ENCODE data around the gene ABCC9.
"Not testable (repeated sequence)": the region's sequence is repeated elsewhere in the genome, so short reads cannot be mapped to it uniquely, and the experiment has no call there.

The ABCC9 gene

GRCh38 chr12:21939435-21939834 is 1.8 kb downstream of the ABCC9 start:
- Histone ChIP-seq H3K36me3 (ENCODE audit: control insufficient read depth in 4 of 4, insufficient read depth in 4 of 4, low read length in 3 of 4) (no peaks in the 10 kb centered on the region), H3K9me3 (ENCODE audit: control extremely low read depth in 1 of 5, control insufficient read depth in 4 of 5, insufficient read depth in 2 of 5, low read depth in 1 of 5, low read length in 4 of 5) (peaks cover 0 to 7% (median 2%) of the 10 kb centered on the region in 5 experiments), H3K4me1 (ENCODE audit: control extremely low read depth in 1 of 4, control insufficient read depth in 4 of 4, insufficient read depth in 4 of 4, low read length in 3 of 4) (peaks cover 4 to 17% (median 14%) of the 10 kb centered on the region in 4 experiments), H3K27me3 (replicated peaks in 2 of 5; ENCODE audit: control insufficient read depth in 4 of 5, insufficient read depth in 5 of 5, low read length in 4 of 5) (peaks cover 26 to 69% (median 36%) of the 10 kb centered on the region in 5 experiments), H3K4me3 (ENCODE audit: control insufficient read depth in 1 of 7, extremely low read depth in 1 of 7, insufficient read depth in 4 of 7, low read depth in 2 of 7, low read length in 6 of 7) (no peak overlapping the region), H3K27ac (ENCODE audit: insufficient read depth in 1 of 2, low read depth in 1 of 2, low read length in 2 of 2, poor library complexity in 1 of 2, severe bottlenecking in 2 of 2) (no peak overlapping the region)
- DNase-seq = no peak
- WGBS (ENCODE audit: insufficient coverage) = no CpG with 5 or more reads among the region's 4 CpGs
- ChIA-PET POLR2A (no interaction called here), CTCF (no interaction called here)

- 88% methylated on average over 7 of the region's 7 CpGs for whole genome bisulfite sequencing (ENCODE audit: insufficient coverage)
- H3K36me3 ChIP-seq (ENCODE audit: control insufficient read depth in 4 of 4, insufficient read depth in 4 of 4, low read length in 3 of 4) = no peaks in the 10 kb centered on the region
- CTCF ChIA-PET = no interaction called here
- POLR2A ChIA-PET = no interaction called here
- H3K4me3 ChIP-seq (ENCODE audit: control insufficient read depth in 1 of 7, extremely low read depth in 1 of 7, insufficient read depth in 4 of 7, low read depth in 2 of 7, low read length in 6 of 7) = no peak overlapping the region
- H3K27ac ChIP-seq (ENCODE audit: insufficient read depth in 1 of 2, low read depth in 1 of 2, low read length in 2 of 2, poor library complexity in 1 of 2, severe bottlenecking in 2 of 2) = no peak overlapping the region
- peaks cover 4 to 17% (median 14%) of the 10 kb centered on the region in 4 experiments for H3K4me1 ChIP-seq (ENCODE audit: control extremely low read depth in 1 of 4, control insufficient read depth in 4 of 4, insufficient read depth in 4 of 4, low read length in 3 of 4)
- no peak for DNase-seq
- peaks cover 0 to 7% (median 2%) of the 10 kb centered on the region in 5 experiments for H3K9me3 ChIP-seq (ENCODE audit: control extremely low read depth in 1 of 5, control insufficient read depth in 4 of 5, insufficient read depth in 2 of 5, low read depth in 1 of 5, low read length in 4 of 5)
- peaks cover 26 to 69% (median 36%) of the 10 kb centered on the region in 5 experiments for H3K27me3 ChIP-seq (replicated peaks in 2 of 5; ENCODE audit: control insufficient read depth in 4 of 5, insufficient read depth in 5 of 5, low read length in 4 of 5)
These were observed 2.3 kb downstream of the ABCC9 start for GRCh38 chr12:21938879-21939278.

- no peak for DNase-seq
- WGBS (ENCODE audit: insufficient coverage) = 80% methylated on average over 1 of the region's 1 CpG
- H3K4me1 ChIP-seq (ENCODE audit: control extremely low read depth in 1 of 4, control insufficient read depth in 4 of 4, insufficient read depth in 4 of 4, low read length in 3 of 4) = no peaks in the 10 kb centered on the region
- peaks cover 0 to 3% (median 0%) of the 10 kb centered on the region in 5 experiments for H3K9me3 ChIP-seq (ENCODE audit: control extremely low read depth in 1 of 5, control insufficient read depth in 4 of 5, insufficient read depth in 2 of 5, low read depth in 1 of 5, low read length in 4 of 5)
- peaks cover 5 to 26% (median 13%) of the 10 kb centered on the region in 5 experiments for H3K27me3 ChIP-seq (replicated peaks in 2 of 5; ENCODE audit: control insufficient read depth in 4 of 5, insufficient read depth in 5 of 5, low read length in 4 of 5)
- CTCF ChIA-PET = no interaction called here
- no peak overlapping the region for H3K4me3 ChIP-seq (ENCODE audit: control insufficient read depth in 1 of 7, extremely low read depth in 1 of 7, insufficient read depth in 4 of 7, low read depth in 2 of 7, low read length in 6 of 7)
- POLR2A ChIA-PET = interaction anchor here (0.5 kb wide), 1 partner anchor 72 kb away, joined by 7 read pairs; no protein-coding TSS in a partner anchor
- no peak overlapping the region for H3K27ac ChIP-seq (ENCODE audit: insufficient read depth in 1 of 2, low read depth in 1 of 2, low read length in 2 of 2, poor library complexity in 1 of 2, severe bottlenecking in 2 of 2)
- H3K36me3 ChIP-seq (ENCODE audit: control insufficient read depth in 4 of 4, insufficient read depth in 4 of 4, low read length in 3 of 4) = no peaks in the 10 kb centered on the region
These were observed 7.1 kb downstream of the ABCC9 start for GRCh38 chr12:21934173-21934572.

- DNase-seq = no peak
- WGBS (ENCODE audit: insufficient coverage) = no CpG with 5 or more reads among the region's 4 CpGs
- H3K27me3 ChIP-seq (replicated peaks in 2 of 5; ENCODE audit: control insufficient read depth in 4 of 5, insufficient read depth in 5 of 5, low read length in 4 of 5) = peaks cover 5 to 21% (median 8%) of the 10 kb centered on the region in 5 experiments
- H3K27ac ChIP-seq (ENCODE audit: insufficient read depth in 1 of 2, low read depth in 1 of 2, low read length in 2 of 2, poor library complexity in 1 of 2, severe bottlenecking in 2 of 2) = no peak overlapping the region
- H3K36me3 ChIP-seq (ENCODE audit: control insufficient read depth in 4 of 4, insufficient read depth in 4 of 4, low read length in 3 of 4) = no peaks in the 10 kb centered on the region
- peaks cover 0 to 3% (median 0%) of the 10 kb centered on the region in 5 experiments for H3K9me3 ChIP-seq (ENCODE audit: control extremely low read depth in 1 of 5, control insufficient read depth in 4 of 5, insufficient read depth in 2 of 5, low read depth in 1 of 5, low read length in 4 of 5)
- CTCF ChIA-PET = no interaction called here
- H3K4me3 ChIP-seq (ENCODE audit: control insufficient read depth in 1 of 7, extremely low read depth in 1 of 7, insufficient read depth in 4 of 7, low read depth in 2 of 7, low read length in 6 of 7) = no peak overlapping the region
- no peaks in the 10 kb centered on the region for H3K4me1 ChIP-seq (ENCODE audit: control extremely low read depth in 1 of 4, control insufficient read depth in 4 of 4, insufficient read depth in 4 of 4, low read length in 3 of 4)
- POLR2A ChIA-PET = no interaction called here
These were observed 7.6 kb downstream of the ABCC9 start for GRCh38 chr12:21933656-21934055.

- CTCF ChIA-PET; H3K27me3 ChIP-seq (replicated peaks in 2 of 5; ENCODE audit: control insufficient read depth in 4 of 5, insufficient read depth in 5 of 5, low read length in 4 of 5); H3K27ac ChIP-seq (ENCODE audit: insufficient read depth in 1 of 2, low read depth in 1 of 2, low read length in 2 of 2, poor library complexity in 1 of 2, severe bottlenecking in 2 of 2); H3K36me3 ChIP-seq (ENCODE audit: control insufficient read depth in 4 of 4, insufficient read depth in 4 of 4, low read length in 3 of 4); H3K4me1 ChIP-seq (ENCODE audit: control extremely low read depth in 1 of 4, control insufficient read depth in 4 of 4, insufficient read depth in 4 of 4, low read length in 3 of 4); POLR2A ChIA-PET; H3K4me3 ChIP-seq (ENCODE audit: control insufficient read depth in 1 of 7, extremely low read depth in 1 of 7, insufficient read depth in 4 of 7, low read depth in 2 of 7, low read length in 6 of 7); DNase-seq; H3K9me3 ChIP-seq (ENCODE audit: control extremely low read depth in 1 of 5, control insufficient read depth in 4 of 5, insufficient read depth in 2 of 5, low read depth in 1 of 5, low read length in 4 of 5): not testable (repeated sequence)
- 100% methylated on average over 1 of the region's 1 CpG for WGBS (ENCODE audit: insufficient coverage)
These were observed 11.3 kb downstream of the ABCC9 start for GRCh38 chr12:21929972-21930371.

GRCh38 chr12:21925296-21925913 is 15.8 kb downstream of the ABCC9 start:
- ChIA-PET POLR2A (no interaction called here), CTCF (no interaction called here)
- Histone ChIP-seq H3K9me3 (ENCODE audit: control extremely low read depth in 1 of 5, control insufficient read depth in 4 of 5, insufficient read depth in 2 of 5, low read depth in 1 of 5, low read length in 4 of 5) (no peaks in the 10 kb centered on the region), H3K27me3 (replicated peaks in 2 of 5; ENCODE audit: control insufficient read depth in 4 of 5, insufficient read depth in 5 of 5, low read length in 4 of 5) (peaks cover 0 to 1% (median 0%) of the 10 kb centered on the region in 5 experiments), H3K4me1 (ENCODE audit: control extremely low read depth in 1 of 4, control insufficient read depth in 4 of 4, insufficient read depth in 4 of 4, low read length in 3 of 4) (no peaks in the 10 kb centered on the region), H3K36me3 (ENCODE audit: control insufficient read depth in 4 of 4, insufficient read depth in 4 of 4, low read length in 3 of 4) (no peaks in the 10 kb centered on the region), H3K27ac (ENCODE audit: insufficient read depth in 1 of 2, low read depth in 1 of 2, low read length in 2 of 2, poor library complexity in 1 of 2, severe bottlenecking in 2 of 2) (no peak overlapping the region), H3K4me3 (ENCODE audit: control insufficient read depth in 1 of 7, extremely low read depth in 1 of 7, insufficient read depth in 4 of 7, low read depth in 2 of 7, low read length in 6 of 7) (no peak overlapping the region)
- WGBS (ENCODE audit: insufficient coverage) = 100% methylated on average over 2 of the region's 3 CpGs
- DNase-seq = no peak

- H3K4me3 ChIP-seq (ENCODE audit: control insufficient read depth in 1 of 7, extremely low read depth in 1 of 7, insufficient read depth in 4 of 7, low read depth in 2 of 7, low read length in 6 of 7) = no peak overlapping the region
- no peak for DNase-seq
- no peaks in the 10 kb centered on the region for H3K4me1 ChIP-seq (ENCODE audit: control extremely low read depth in 1 of 4, control insufficient read depth in 4 of 4, insufficient read depth in 4 of 4, low read length in 3 of 4)
- H3K27me3 ChIP-seq (replicated peaks in 2 of 5; ENCODE audit: control insufficient read depth in 4 of 5, insufficient read depth in 5 of 5, low read length in 4 of 5) = peaks cover 0 to 1% (median 0%) of the 10 kb centered on the region in 5 experiments
- ChIA-PET CTCF (no interaction called here), POLR2A (no interaction called here)
- no peak overlapping the region for H3K27ac ChIP-seq (ENCODE audit: insufficient read depth in 1 of 2, low read depth in 1 of 2, low read length in 2 of 2, poor library complexity in 1 of 2, severe bottlenecking in 2 of 2)
- no peaks in the 10 kb centered on the region for H3K9me3 ChIP-seq (ENCODE audit: control extremely low read depth in 1 of 5, control insufficient read depth in 4 of 5, insufficient read depth in 2 of 5, low read depth in 1 of 5, low read length in 4 of 5)
- H3K36me3 ChIP-seq (ENCODE audit: control insufficient read depth in 4 of 4, insufficient read depth in 4 of 4, low read length in 3 of 4) = no peaks in the 10 kb centered on the region
- whole genome bisulfite sequencing (ENCODE audit: insufficient coverage) = no CpG with 5 or more reads among the region's 1 CpG
These were observed 19.8 kb downstream of the ABCC9 start for GRCh38 chr12:21921436-21921835.
